Ectodermal cell (in vitro differentiated cells): ENCODE data around the gene ABHD10. TPM values are rescaled to one million over a fixed set of nuclear protein-coding genes. Genes with fewer than 3 reads are reported as not detected.
A peak's percentile ranks its signal among the peaks of the same experiment; 100 is the strongest.

Experiments used
- H3K27ac ChIP-seq: 2 replicates; pipeline ENCODE4 v1.7.0; 2013; ENCODE audit warnings: mild to moderate bottlenecking, low read depth, low read length; ENCODE audit not compliant: insufficient read depth, poor library complexity, severe bottlenecking
- H3K27me3 ChIP-seq: 2 replicates; pipeline ENCODE4 v1.7.0; 2013; ENCODE audit warnings: mild to moderate bottlenecking, low read length; ENCODE audit not compliant: insufficient read depth, control insufficient read depth, poor library complexity, severe bottlenecking
- H3K36me3 ChIP-seq: one replicate; pipeline ENCODE4 v1.7.0; 2013; ENCODE audit warnings: low read length; ENCODE audit not compliant: control insufficient read depth, insufficient read depth
- H3K4me1 ChIP-seq: one replicate; pipeline ENCODE4 v1.7.0; 2013; ENCODE audit warnings: low read length; ENCODE audit not compliant: control insufficient read depth, insufficient read depth
- H3K4me3 ChIP-seq: 2 replicates; pipeline ENCODE4 v1.7.0; 2013; ENCODE audit warnings: low read depth, low read length, control low read depth; ENCODE audit not compliant: insufficient read depth
- H3K9me3 ChIP-seq: 2 replicates; pipeline ENCODE4 v1.7.0; 2013; ENCODE audit warnings: mild to moderate bottlenecking, low read length, moderate library complexity; ENCODE audit not compliant: control insufficient read depth
- WGBS, 2 experiments: methylation state at CpG; one replicate each; pipeline ENCODE4 v1.1.7; 2013; ENCODE audit warnings: missing lambda C conversion rate in 2 of 2; 5-methylcytosine and 5-hydroxymethylcytosine counted together
- polyA plus RNA-seq, 4 experiments: library from polyadenylated mRNA; stranded (reverse); fragments of 50-300 nt; gene quantifications; one replicate each; pipeline ENCODE4 v1.2.3, GENCODE V29; 2013

ABHD10 gene
- 36.4 TPM for polyA plus RNA-seq (2013, experiment 1 of 4)
- 36.2 TPM for polyA plus RNA-seq (2013, experiment 2 of 4)
- polyA plus RNA-seq (2013, experiment 3 of 4) = 36.2 TPM
- 40.0 TPM for polyA plus RNA-seq (2013, experiment 4 of 4)

DNA sequence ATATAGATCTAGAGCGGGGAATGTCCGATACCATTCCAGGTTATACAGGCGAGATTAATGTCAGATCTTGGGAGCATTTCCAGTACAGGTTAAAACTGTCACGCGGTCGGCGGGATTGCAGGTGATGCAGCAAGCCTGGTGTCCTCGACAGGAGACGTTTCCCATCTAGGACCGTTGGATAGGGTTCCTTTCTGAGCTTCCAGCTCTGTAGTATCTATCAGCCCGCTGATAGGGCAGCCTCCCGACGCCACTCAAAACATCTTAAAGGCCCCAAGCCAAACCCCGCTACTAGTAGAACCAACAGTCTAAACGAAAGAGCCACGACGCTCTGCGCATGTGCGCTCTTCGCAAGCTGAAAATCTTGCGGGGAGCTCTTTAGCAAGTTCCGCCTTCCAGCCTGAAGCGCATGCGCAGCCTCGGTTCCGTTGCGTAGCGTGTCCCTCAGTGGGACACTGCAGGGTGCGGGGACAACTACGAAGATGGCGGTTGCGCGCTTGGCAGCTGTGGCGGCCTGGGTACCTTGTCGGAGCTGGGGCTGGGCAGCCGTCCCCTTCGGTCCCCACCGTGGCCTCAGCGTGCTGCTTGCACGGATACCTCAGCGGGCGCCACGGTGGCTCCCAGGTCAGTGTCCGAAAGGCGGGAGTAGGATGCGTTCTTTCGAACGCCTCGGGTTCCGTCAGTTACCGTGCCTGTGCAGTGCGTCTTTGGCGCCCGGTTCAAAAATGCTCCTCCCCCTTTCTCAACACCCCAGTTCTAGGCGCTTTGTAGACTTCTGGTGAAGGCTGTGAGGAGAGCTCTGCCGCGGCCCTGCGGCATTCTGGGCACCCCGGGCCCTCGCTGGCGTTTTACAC is at the start of gene ABHD10:
ABHD10 (plus strand) TSS at position 444 of the 851 bp plus-strand sequence; CDS start at position 480, 36 bp downstream.
- no peak within 1 kb of the TSS for H3K27ac ChIP-seq
- H3K36me3 ChIP-seq = no peaks in the 10 kb centered on the region
- peaks cover 9% of the 10 kb centered on the region for H3K4me1 ChIP-seq
- H3K4me3 ChIP-seq = peak within 1 kb of the TSS; percentile 72
- 5% methylated on average over 61 of the region's 61 CpGs for WGBS, 2 experiments
- H3K27me3 ChIP-seq = no peaks in the 10 kb centered on the region
- H3K9me3 ChIP-seq = no peaks in the 10 kb centered on the region

DNA sequence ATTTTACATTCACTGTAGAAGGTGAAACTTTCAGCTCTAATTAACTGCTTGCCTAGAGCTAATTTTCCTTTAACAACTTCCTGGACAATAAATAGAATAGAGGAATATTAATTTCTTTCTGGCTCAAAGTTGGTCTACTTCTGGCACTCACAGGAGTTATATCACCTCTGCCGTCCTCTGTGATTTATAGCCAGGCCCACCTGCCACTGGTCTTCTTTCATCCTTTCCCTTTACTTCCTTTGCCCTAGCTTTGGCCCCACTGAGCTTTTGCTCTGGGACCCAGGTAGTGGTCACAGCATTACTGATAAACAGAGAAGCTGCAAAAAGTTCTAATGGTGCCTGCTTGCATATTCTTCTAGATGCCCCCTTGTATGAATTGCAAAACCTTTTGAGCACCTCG is 49.3 kb upstream of the ABHD10 start:
- no peaks in the 10 kb centered on the region for H3K4me1 ChIP-seq
- no peaks in the 10 kb centered on the region for H3K9me3 ChIP-seq
- H3K27me3 ChIP-seq = no peaks in the 10 kb centered on the region
- no peak overlapping the region for H3K27ac ChIP-seq
- no peaks in the 10 kb centered on the region for H3K36me3 ChIP-seq
- no peak overlapping the region for H3K4me3 ChIP-seq
- WGBS, 2 experiments = 91 to 92% methylated on average over 1 to 2 of the region's 2 CpGs

DNA sequence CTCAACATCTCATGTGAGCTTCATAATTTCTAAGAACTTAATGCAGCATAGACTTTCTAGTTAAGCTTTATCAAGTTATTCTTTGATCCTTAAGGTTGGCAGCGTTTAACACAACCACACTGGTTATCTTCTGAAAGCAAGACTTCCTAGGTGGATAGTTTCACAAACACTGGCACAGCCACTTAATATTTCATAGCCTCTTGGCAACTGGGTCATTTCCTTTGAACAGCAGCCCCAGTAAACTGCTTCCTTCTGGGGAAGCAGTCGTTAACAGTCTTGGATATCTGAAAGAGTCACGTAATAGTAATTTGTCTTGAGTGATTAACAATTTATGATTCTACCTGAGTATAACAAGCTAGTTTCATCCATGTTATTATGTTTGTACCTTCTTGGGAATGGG is 45.9 kb upstream of the ABHD10 start:
- H3K36me3 ChIP-seq = no peaks in the 10 kb centered on the region
- H3K9me3 ChIP-seq = no peaks in the 10 kb centered on the region
- H3K4me1 ChIP-seq = no peaks in the 10 kb centered on the region
- H3K27me3 ChIP-seq = no peaks in the 10 kb centered on the region
- H3K4me3 ChIP-seq = no peak overlapping the region
- WGBS, 2 experiments = 90 to 97% methylated on average over 2 to 3 of the region's 3 CpGs
- H3K27ac ChIP-seq = no peak overlapping the region

DNA sequence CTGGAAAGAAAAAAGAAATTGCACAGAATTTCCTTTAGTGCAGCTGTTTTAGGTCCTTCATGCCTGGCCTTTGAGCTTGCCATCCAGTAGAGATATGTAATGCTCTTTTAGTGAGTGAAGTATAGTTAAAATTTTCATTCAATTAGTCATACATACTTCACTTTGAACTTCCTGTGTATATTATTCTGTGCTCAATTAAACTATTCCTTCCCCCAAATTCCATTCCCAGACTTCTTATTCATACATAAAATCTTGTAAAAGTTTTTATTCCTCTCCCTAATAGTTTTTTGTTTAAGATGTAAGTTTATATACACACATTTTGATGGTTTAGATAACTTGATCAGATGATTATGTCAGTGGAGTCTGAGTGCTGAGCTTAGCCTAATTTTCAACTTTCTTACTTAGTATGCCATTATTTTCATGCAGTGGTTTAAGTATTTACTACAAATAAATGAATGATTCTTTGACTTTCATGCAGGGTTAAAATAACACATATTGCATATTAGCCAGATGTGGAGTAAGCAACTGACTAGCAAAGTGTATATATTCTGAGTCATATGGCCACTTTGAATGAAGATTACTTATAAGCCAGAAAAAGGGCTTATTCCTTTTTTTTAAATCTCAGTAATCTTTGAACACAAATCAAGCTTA is 42.5 kb upstream of the ABHD10 start:
- Histone ChIP-seq H3K4me3 (no peak overlapping the region), H3K36me3 (peaks cover 3% of the 10 kb centered on the region), H3K4me1 (no peaks in the 10 kb centered on the region), H3K9me3 (no peaks in the 10 kb centered on the region), H3K27ac (no peak overlapping the region), H3K27me3 (no peaks in the 10 kb centered on the region)

DNA sequence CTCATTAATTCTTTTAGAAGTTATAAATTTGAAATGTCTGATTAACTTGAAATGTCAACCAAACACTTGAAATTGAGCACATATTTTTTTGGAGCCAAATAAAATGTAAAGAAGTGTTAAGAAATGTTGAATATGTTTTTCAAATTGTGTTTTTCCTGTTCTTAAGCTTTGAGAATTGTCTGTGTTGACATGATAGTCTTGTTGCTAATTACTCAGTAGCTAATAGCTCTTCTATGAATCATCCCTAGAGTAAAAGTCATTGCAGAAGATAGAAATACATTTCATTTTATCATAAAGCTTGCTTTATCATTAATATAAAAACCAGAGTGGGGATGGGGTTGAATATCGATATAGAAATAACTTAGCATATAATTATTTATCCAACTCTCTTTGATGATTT is 41.9 kb upstream of the ABHD10 start:
- no peaks in the 10 kb centered on the region for H3K27me3 ChIP-seq
- no CpG with 5 or more reads among the region's 1 CpG for WGBS, 2 experiments
- no peaks in the 10 kb centered on the region for H3K9me3 ChIP-seq
- peaks cover 3% of the 10 kb centered on the region for H3K36me3 ChIP-seq
- H3K4me1 ChIP-seq = no peaks in the 10 kb centered on the region
- no peak overlapping the region for H3K4me3 ChIP-seq
- H3K27ac ChIP-seq = no peak overlapping the region

DNA sequence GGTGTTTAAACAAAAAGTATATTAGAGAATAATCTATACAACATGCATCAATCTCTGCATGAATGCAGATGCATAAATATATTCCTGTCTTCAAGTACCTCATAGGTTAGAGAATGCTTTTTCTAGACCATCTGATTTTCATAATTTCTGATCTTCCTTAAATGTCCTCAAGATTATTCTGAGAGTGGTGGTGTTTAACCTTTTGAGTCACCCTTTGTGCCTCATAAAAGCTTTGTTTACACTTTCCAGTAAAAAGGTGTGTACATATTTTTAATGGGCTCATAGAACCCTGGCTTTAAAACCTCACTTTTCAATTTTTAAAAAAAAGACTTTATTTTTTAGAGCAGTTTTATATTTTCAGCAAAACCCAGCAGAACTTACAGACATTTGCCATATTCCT is 41.0 kb upstream of the ABHD10 start:
- no peak overlapping the region for H3K27ac ChIP-seq
- H3K36me3 ChIP-seq = peaks cover 3% of the 10 kb centered on the region
- no peaks in the 10 kb centered on the region for H3K4me1 ChIP-seq
- no peak overlapping the region for H3K4me3 ChIP-seq
- no peaks in the 10 kb centered on the region for H3K27me3 ChIP-seq
- no peaks in the 10 kb centered on the region for H3K9me3 ChIP-seq

DNA sequence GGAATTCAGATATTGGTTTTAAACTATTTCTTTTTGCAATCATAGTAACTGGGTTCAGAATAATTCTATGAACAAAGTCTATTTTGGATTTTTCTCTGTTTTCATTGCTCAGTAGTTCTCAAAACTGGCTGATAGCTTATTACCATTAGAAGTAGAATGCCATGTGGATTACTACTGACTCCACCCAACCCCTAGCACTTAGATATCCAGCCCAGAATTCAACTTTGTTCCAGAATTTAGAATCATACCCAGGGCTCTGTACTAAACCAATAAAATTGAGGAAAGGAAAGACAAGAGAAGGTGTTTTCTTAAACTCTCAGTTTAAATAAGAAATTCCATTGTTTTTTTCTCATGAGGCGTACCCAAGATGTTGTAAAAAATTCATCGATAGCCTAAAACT is 39.0 kb upstream of the ABHD10 start:
- no peaks in the 10 kb centered on the region for H3K4me1 ChIP-seq
- H3K9me3 ChIP-seq = no peaks in the 10 kb centered on the region
- H3K36me3 ChIP-seq = peaks cover 3% of the 10 kb centered on the region
- WGBS, 2 experiments = 94 to 98% methylated on average over 2 of the region's 2 CpGs
- H3K4me3 ChIP-seq = no peak overlapping the region
- H3K27ac ChIP-seq = no peak overlapping the region
- H3K27me3 ChIP-seq = no peaks in the 10 kb centered on the region

DNA sequence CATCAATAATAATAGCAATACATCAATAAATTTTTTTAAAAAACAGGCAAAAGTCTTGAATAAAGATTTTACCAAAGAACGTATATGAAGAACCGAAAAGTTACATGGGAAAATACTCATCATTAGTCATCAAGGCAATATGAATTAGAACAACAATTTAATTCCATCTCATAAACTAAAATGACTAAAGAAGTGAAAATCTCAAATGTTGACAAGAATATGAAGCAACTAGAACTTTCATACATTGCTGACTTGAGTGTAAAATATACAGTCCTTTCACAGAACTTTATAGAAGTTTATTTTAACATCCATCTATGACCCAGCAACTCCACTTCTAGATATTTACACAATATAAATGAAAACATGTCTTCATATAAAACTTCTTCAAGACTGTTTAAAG is 35.3 kb upstream of the ABHD10 start:
- Histone ChIP-seq H3K27ac (no peak overlapping the region), H3K9me3 (no peaks in the 10 kb centered on the region), H3K36me3 (peaks cover 3% of the 10 kb centered on the region), H3K4me3 (no peak overlapping the region), H3K4me1 (no peaks in the 10 kb centered on the region), H3K27me3 (no peaks in the 10 kb centered on the region)
- WGBS, 2 experiments = 96 to 100% methylated on average over 2 of the region's 2 CpGs

DNA sequence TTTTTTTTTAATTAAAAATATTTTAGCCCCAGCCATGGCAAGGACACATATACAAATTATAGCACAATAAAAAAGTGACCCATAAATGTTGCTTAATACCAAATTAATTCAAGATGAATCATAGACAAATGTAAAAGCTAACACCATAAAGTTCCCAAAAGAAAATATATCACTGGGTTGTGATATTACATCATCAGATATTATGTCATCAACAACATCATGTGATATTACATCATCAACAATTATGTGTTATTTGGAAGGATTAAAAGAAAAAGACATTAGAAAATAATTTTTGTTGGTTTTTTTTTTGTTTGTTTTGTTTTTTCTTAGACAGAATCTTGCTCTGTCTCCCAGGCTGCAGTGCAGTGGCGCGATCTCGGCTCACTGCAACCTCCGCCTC is 34.5 kb upstream of the ABHD10 start:
- no peak overlapping the region for H3K4me3 ChIP-seq
- H3K4me1 ChIP-seq = no peaks in the 10 kb centered on the region
- 96 to 97% methylated on average over 4 of the region's 4 CpGs for WGBS, 2 experiments
- H3K27ac ChIP-seq = no peak overlapping the region
- peaks cover 3% of the 10 kb centered on the region for H3K36me3 ChIP-seq
- no peaks in the 10 kb centered on the region for H3K9me3 ChIP-seq
- H3K27me3 ChIP-seq = no peaks in the 10 kb centered on the region

DNA sequence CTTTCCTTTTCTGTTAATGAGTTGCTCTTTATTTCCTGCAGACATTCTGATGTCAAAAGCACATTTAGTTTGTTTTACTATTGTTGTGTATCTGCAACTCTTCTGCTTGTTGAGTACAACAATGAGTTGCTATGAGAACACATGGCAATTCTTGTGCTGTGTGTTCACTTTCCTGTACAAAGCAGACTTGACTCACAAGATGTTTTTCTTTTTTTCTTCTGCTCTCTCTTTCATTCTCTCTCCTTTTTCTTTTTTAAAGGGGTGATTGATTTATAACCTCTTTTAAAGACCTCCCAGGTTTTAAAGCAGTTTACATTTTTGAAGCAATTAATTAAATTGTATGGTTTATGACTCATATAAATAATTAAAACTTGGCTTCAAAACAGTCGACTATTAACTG is 31.6 kb upstream of the ABHD10 start:
- H3K27ac ChIP-seq = no peak overlapping the region
- WGBS, 2 experiments = 95% methylated on average over 1 of the region's 1 CpG; no CpG with 5 or more reads in 1 of the 2 experiments
- H3K36me3 ChIP-seq = no peaks in the 10 kb centered on the region

More for the DNA sequence above, 31.6 kb upstream of the ABHD10 start:
- Histone ChIP-seq H3K4me3 (no peak overlapping the region), H3K4me1 (no peaks in the 10 kb centered on the region), H3K9me3 (no peaks in the 10 kb centered on the region), H3K27me3 (no peaks in the 10 kb centered on the region)
